Endothelial cell of umbilical vein (primary cell): ENCODE results near the gene NKTR. TPM values are rescaled to one million over a fixed set of nuclear protein-coding genes. Genes with fewer than 3 reads are reported as not detected.

Source experiments
- BruUV-seq: library from RNA; stranded (reverse); fragments of 400-500 nt; replicated peaks from 2 replicates; lab custom pipeline; 2021; lab: Mats Ljungman, UMichigan
- CTCF ChIA-PET: fragments of 300-600, 350-600 bp; sonication (Branson Sonifier 250); formaldehyde crosslinking; loops from one replicate; lab custom pipeline; 2021; ENCODE audit warnings: antibody characterized with exemption, inconsistent platforms; lab: Charles Lee
- POLR2A ChIA-PET: fragments of 300-600, 350-600 bp; sonication (Branson Sonifier 250); formaldehyde crosslinking; loops from one replicate; lab custom pipeline; 2021; ENCODE audit warnings: antibody characterized with exemption, inconsistent platforms; lab: Charles Lee
- DNase-seq: peaks from one replicate; pipeline ENCODE4 v3.0.0-alpha.2; 2011; ENCODE audit warnings: low read depth, low spot score
- FAIRE-seq: peaks from 2 replicates; lab custom pipeline; 2011; peaks lifted over from hg19 to GRCh38; lab: Jason Lieb, UNC
- H2AFZ ChIP-seq: 2 replicates; pipeline ENCODE4 v1.6.0; 2012; ENCODE audit warnings: low read depth, low read length, control low read depth, inconsistent platforms
- H3K27ac ChIP-seq: 2 replicates; pipeline ENCODE4 v1.5.1; 2011; ENCODE audit warnings: low read depth, mild to moderate bottlenecking, control low read depth, low read length, moderate library complexity; ENCODE audit not compliant: insufficient read depth
- H3K27me3 ChIP-seq, 2 experiments: 2 replicates each; pipeline versions ENCODE4 v1.6.0 to v1.6.1; 2011; ENCODE audit warnings: low read length in 2 of 2, mixed read lengths in 1 of 2; ENCODE audit not compliant: control insufficient read depth in 2 of 2, insufficient read depth in 2 of 2
- H3K36me3 ChIP-seq, 2 experiments: 2 replicates in 1 of 2; 3 replicates in 1 of 2; pipeline ENCODE4 v1.5.1; 2011; ENCODE audit warnings: low read length in 2 of 2, mild to moderate bottlenecking in 1 of 2, moderate library complexity in 1 of 2; ENCODE audit not compliant: control insufficient read depth in 2 of 2, insufficient read depth in 2 of 2; ENCODE audit errors: extremely low read depth in 1 of 2
- H3K4me1 ChIP-seq: 3 replicates; pipeline ENCODE4 v1.5.1; 2011; ENCODE audit warnings: mild to moderate bottlenecking, low read length; ENCODE audit not compliant: control insufficient read depth, insufficient read depth; ENCODE audit errors: extremely low read depth
- H3K4me2 ChIP-seq: 2 replicates; pipeline ENCODE4 v1.6.1; 2011; ENCODE audit warnings: low read length, control low read depth, mixed read lengths; ENCODE audit not compliant: insufficient read depth
- H3K4me3 ChIP-seq, 3 experiments: fragments of 200-600 bp in 1 of 3; sonication (generic), shearing (Covaris generic) in 1 of 3; replicated peaks in 1 of 3; 2 replicates each; pipeline ENCODE4 v1.5.1; 2011 to 2016; ENCODE audit warnings: control low read depth in 3 of 3, low read length in 3 of 3, mild to moderate bottlenecking in 2 of 3, inconsistent platforms in 1 of 3, low read depth in 1 of 3, moderate library complexity in 1 of 3; ENCODE audit not compliant: insufficient read depth in 1 of 3
- H3K79me2 ChIP-seq: 2 replicates; pipeline ENCODE4 v1.6.0; 2012; ENCODE audit warnings: low read length, inconsistent platforms; ENCODE audit not compliant: control insufficient read depth, insufficient read depth
- H3K9ac ChIP-seq: replicated peaks from 2 replicates; pipeline ENCODE3; 2011; ENCODE audit warnings: low read length, control low read depth; ENCODE audit not compliant: insufficient read depth; ENCODE audit errors: extremely low read depth
- H3K9me1 ChIP-seq: replicated peaks from 3 replicates; pipeline ENCODE4 v1.6.0; 2011; ENCODE audit warnings: mild to moderate bottlenecking, low read length; ENCODE audit not compliant: control insufficient read depth, insufficient read depth; ENCODE audit errors: extremely low read depth
- H3K9me3 ChIP-seq: replicated peaks from 2 replicates; pipeline ENCODE4 v1.5.1; 2012; ENCODE audit warnings: low read length, inconsistent platforms; ENCODE audit not compliant: control insufficient read depth, insufficient read depth
- H4K20me1 ChIP-seq: replicated peaks from 2 replicates; pipeline ENCODE3; 2011; ENCODE audit warnings: mild to moderate bottlenecking, low read length; ENCODE audit not compliant: control insufficient read depth, insufficient read depth; ENCODE audit errors: extremely low read depth
- EZH2 ChIP-seq: IDR thresholded peaks from 2 replicates; pipeline ENCODE4 v1.6.1; 2012; ENCODE audit warnings: borderline replicate concordance, low read depth, mild to moderate bottlenecking, moderate library complexity, low read length, inconsistent platforms; ENCODE audit not compliant: severe bottlenecking
- FOS ChIP-seq: IDR thresholded peaks from 2 replicates; pipeline ENCODE4 v1.6.1; 2011; ENCODE audit warnings: mild to moderate bottlenecking, low read length, moderate library complexity, borderline replicate concordance; ENCODE audit not compliant: insufficient read depth
- GATA2 ChIP-seq: IDR thresholded peaks from 2 replicates; pipeline ENCODE4 v1.7.0; 2011; ENCODE audit warnings: low read depth, mild to moderate bottlenecking, moderate library complexity, mixed read lengths, low read length; ENCODE audit not compliant: insufficient read length, insufficient read depth
- JUN ChIP-seq: IDR thresholded peaks from 2 replicates; pipeline ENCODE4 v1.6.1; 2011; ENCODE audit warnings: borderline replicate concordance, low read depth; ENCODE audit not compliant: insufficient read length, insufficient read depth
- MYC ChIP-seq: IDR thresholded peaks from one replicate; pipeline ENCODE4 v1.6.1; 2011; ENCODE audit warnings: mild to moderate bottlenecking, low read depth, low read length
- POLR2A ChIP-seq: IDR thresholded peaks from 2 replicates; pipeline ENCODE4 v1.6.1; 2012; ENCODE audit warnings: low read depth, mild to moderate bottlenecking, control low read depth, low read length
- POLR2AphosphoS5 ChIP-seq: IDR thresholded peaks from 2 replicates; pipeline ENCODE4 v1.6.1; 2012; ENCODE audit warnings: low read depth, mild to moderate bottlenecking, control low read depth, low read length, moderate library complexity; ENCODE audit not compliant: insufficient read depth
- dilution Hi-C: fragments of 300-500 bp; cut with MboI; formaldehyde crosslinking; loops from one replicate; pipeline ENCODE4 v1.15.0; 2019; ENCODE audit warnings: low sequenced_read_pairs; ENCODE audit not compliant: extremely low pct_ligation_motif_present
- intact Hi-C: fragments of 100-400 bp; cut with micrococcal nuclease; formaldehyde crosslinking; loops from one replicate; pipeline ENCODE4 v1.10.0; 2022
- polyA plus RNA-seq, 4 experiments: library from polyadenylated mRNA; depleted of rRNA in 3 of 4; stranded (reverse) in 3 of 4; unstranded in 1 of 4; fragments of >200 nt; gene quantifications; 2 replicates each; pipeline versions ENCODE4 v1.2.1 to v1.2.3, GENCODE V29; 2011 to 2012; ENCODE audit warnings: missing spikeins in 1 of 4
- total RNA-seq: library from RNA; stranded (reverse); gene quantifications from 2 replicates; pipeline ENCODE4 v1.2.3, GENCODE V29; 2021
- TF ChIP-seq, protein P1 (sequence below), 2 donors: IDR thresholded peaks; 1 replicate in 1 of 2; 2 replicates in 1 of 2; pipeline ENCODE4 v1.5.1; 2011; ENCODE audit warnings: low read length in 2 of 2, mild to moderate bottlenecking in 2 of 2, moderate library complexity in 2 of 2, control low read depth in 1 of 2, inconsistent platforms in 1 of 2, low read depth in 1 of 2; ENCODE audit not compliant: insufficient read depth in 1 of 2; ENCODE audit errors: extremely low read depth in 1 of 2
- TF ChIP-seq, protein P2 (sequence below): IDR thresholded peaks from 2 replicates; pipeline ENCODE4 v1.6.1; 2011; ENCODE audit not compliant: insufficient read depth, insufficient read length

The NKTR gene
- total and polyA plus RNA-seq, 2 donors (not counting 3 experiments of a cell fraction or from before 2014, with no cell fraction given), result 27.4 to 99.0 TPM

DNA sequence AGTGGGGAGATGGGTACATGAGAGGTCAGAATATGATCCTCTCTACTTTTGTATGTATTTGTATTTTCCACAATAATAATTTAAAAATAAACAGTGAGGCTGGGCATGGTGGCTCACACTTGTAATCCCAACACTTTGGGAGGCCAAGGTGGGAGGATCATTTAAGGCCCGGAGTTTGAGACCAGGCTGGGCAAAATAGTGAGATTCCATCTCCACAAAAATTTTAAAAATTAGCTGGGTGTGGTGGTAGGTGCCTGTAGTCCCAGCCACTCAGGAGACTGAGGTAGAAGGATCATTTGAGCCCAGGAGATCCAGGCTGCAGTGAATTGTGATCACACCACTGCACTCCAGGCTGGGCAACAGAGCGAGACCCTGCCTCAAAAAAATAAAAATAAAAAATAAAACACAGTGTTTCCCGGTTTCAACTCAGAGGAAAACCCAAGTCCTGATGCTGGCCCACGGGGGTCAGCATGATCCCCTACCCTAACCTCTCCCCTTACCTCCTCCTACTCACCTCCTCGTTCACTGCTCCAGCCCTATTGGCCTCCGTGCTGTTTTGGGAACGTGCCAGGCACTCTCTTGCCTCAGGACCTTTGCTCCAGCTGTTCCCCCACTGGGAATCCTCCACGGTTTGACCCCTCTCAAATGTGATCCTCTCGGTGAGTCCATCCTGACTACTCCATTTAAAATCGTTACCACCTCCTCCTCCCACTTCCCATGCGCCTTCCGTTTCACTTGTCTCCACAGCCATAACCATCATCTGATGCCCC, 82.0 kb downstream of the NKTR start:
- dilution Hi-C loops, result no loop called here

More for the DNA sequence above, 82.0 kb downstream of the NKTR start:
- no peak for TF ChIP-seq EZH2
- TF ChIP-seq, protein P1, sequence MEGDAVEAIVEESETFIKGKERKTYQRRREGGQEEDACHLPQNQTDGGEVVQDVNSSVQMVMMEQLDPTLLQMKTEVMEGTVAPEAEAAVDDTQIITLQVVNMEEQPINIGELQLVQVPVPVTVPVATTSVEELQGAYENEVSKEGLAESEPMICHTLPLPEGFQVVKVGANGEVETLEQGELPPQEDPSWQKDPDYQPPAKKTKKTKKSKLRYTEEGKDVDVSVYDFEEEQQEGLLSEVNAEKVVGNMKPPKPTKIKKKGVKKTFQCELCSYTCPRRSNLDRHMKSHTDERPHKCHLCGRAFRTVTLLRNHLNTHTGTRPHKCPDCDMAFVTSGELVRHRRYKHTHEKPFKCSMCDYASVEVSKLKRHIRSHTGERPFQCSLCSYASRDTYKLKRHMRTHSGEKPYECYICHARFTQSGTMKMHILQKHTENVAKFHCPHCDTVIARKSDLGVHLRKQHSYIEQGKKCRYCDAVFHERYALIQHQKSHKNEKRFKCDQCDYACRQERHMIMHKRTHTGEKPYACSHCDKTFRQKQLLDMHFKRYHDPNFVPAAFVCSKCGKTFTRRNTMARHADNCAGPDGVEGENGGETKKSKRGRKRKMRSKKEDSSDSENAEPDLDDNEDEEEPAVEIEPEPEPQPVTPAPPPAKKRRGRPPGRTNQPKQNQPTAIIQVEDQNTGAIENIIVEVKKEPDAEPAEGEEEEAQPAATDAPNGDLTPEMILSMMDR (IDR thresholded peaks at IDR 0.05; ENCODE audit: extremely low read depth in 1 of 2, insufficient read depth in 1 of 2, low read depth in 1 of 2, low read length in 2 of 2), result no peak
- TF ChIP-seq POLR2A, result no peak
- TF ChIP-seq MYC, result no peak
- no peak for TF ChIP-seq FOS
- no peak for TF ChIP-seq POLR2AphosphoS5
- TF ChIP-seq, protein P2, sequence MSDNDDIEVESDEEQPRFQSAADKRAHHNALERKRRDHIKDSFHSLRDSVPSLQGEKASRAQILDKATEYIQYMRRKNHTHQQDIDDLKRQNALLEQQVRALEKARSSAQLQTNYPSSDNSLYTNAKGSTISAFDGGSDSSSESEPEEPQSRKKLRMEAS, result no peak
- no peak for TF ChIP-seq JUN
- TF ChIP-seq GATA2, result no peak
- Histone ChIP-seq H2AFZ (no peak overlapping the region), H3K27me3 (peaks cover 24 to 34% of the 10 kb centered on the region in 2 experiments), H3K36me3 (no peaks in the 10 kb centered on the region), H3K9me3 (no peaks in the 10 kb centered on the region), H3K27ac (no peak overlapping the region), H3K4me3 (no peak overlapping the region), H3K79me2 (no peaks in the 10 kb centered on the region), H3K9ac (no peak overlapping the region), H3K4me2 (no peak overlapping the region), H3K9me1 (no peaks in the 10 kb centered on the region), H4K20me1 (no peaks in the 10 kb centered on the region), H3K4me1 (no peaks in the 10 kb centered on the region)
- ChIA-PET CTCF (interaction anchor here (1.3 kb wide), 1 partner anchor 13 kb away, joined by 4 read pairs; no protein-coding TSS in a partner anchor), POLR2A (no interaction called here)
- intact Hi-C loops, result no loop called here
- BruUV-seq, result no TSS peak
- FAIRE-seq, result no peak
- DNase-seq, result no peak
